ENCODE results near the gene HIP1.
"Not testable (repeated sequence)": the region's sequence is repeated elsewhere in the genome, so short reads cannot be mapped to it uniquely, and the experiment has no call there.

The HIP1 gene

DNA sequence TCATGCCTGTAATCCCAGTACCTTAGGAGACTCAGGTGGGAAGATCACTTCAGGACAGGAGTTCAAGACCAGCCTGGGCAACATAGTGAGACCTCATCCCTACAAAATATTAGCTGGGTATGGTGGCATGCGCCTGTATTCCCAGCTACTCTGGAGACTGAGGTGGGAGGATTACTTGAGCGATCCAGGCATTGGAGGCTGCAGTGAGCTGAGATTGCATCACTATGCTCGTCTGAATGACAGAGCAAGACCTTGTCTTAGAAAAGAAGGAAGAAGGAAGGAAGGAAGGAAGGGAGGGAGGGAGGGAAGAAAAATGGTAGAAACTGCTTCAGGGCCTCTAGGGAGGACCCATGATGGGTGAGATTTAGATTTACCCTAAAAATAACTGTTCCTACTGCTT, 134.3 kb downstream of the HIP1 start:
- TF ChIP-seq, protein P1, sequence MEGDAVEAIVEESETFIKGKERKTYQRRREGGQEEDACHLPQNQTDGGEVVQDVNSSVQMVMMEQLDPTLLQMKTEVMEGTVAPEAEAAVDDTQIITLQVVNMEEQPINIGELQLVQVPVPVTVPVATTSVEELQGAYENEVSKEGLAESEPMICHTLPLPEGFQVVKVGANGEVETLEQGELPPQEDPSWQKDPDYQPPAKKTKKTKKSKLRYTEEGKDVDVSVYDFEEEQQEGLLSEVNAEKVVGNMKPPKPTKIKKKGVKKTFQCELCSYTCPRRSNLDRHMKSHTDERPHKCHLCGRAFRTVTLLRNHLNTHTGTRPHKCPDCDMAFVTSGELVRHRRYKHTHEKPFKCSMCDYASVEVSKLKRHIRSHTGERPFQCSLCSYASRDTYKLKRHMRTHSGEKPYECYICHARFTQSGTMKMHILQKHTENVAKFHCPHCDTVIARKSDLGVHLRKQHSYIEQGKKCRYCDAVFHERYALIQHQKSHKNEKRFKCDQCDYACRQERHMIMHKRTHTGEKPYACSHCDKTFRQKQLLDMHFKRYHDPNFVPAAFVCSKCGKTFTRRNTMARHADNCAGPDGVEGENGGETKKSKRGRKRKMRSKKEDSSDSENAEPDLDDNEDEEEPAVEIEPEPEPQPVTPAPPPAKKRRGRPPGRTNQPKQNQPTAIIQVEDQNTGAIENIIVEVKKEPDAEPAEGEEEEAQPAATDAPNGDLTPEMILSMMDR (IDR thresholded peaks at IDR 0.05; ENCODE audit: control insufficient read depth, extremely low read depth, insufficient read depth), result no peak
- no peak for DNase-seq (ENCODE audit: low read depth)
- H3K4me3 ChIP-seq (ENCODE audit: low read depth, low read length), result no peak overlapping the region

DNA sequence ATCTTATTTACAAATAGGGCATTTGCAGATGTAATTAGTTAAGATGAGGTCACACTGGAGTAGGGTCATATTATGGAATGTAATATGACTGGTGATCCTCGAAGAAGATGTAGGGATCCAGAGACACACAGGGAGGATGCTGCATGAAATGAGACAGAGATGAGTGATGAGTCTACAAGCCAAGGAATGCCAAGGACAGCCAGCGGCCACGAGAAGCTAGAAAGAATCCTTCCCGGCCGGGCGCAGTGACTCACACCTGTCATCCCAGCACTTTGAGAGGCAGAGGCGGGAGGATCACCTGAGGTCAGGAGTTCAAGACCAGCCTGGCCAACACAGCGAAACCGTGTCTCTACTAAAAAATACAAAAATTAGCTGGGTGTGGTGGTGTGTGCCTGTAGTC, 135.9 kb downstream of the HIP1 start:
- H3K4me3 ChIP-seq (ENCODE audit: low read depth, low read length); DNase-seq (ENCODE audit: low read depth): not testable (repeated sequence)

DNA sequence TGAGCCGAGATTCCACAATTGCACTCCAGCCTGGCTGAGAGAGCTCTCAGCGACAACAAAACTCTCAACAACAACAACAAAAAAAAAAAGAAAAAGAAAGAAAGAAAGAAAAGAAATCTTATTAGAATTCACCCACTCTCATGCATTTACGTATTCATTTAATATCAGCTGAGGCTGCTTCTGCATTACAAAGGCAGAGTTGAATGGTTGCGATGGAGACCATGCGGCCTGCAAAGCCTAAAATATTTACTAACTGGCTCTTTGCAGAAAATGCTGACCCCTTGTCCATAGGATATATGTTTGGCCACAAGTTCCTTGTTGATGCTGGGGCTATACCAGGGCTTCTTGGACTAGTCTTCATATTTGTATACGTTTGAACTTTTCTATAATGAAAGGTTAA, 137.2 kb downstream of the HIP1 start:
- DNase-seq (ENCODE audit: low read depth), result no peak
- TF ChIP-seq, protein P1 (IDR thresholded peaks at IDR 0.05; ENCODE audit: control insufficient read depth, extremely low read depth, insufficient read depth), result no peak
- H3K4me3 ChIP-seq (ENCODE audit: low read depth, low read length), result no peak overlapping the region

DNA sequence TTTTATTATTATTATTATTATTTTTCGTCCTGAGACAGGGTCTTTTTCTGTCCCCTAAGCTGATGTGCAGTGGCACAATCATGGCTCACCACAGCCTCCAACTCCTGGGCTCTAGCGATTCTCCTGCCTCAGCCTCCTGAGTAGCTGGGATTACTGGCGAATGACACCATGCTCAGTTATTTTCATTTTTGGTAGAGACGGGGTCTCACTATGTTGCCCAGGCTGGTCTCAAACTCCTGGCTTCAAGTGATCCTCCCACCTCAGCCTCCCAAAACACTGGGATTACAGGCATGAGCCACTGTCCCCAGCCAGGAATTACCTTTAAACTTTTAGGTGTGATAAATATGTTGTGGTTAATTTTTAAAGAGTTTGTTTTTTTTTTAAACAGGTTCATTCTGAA, 138.0 kb downstream of the HIP1 start:
- not testable (repeated sequence) for H3K4me3 ChIP-seq (ENCODE audit: low read depth, low read length); DNase-seq (ENCODE audit: low read depth)

DNA sequence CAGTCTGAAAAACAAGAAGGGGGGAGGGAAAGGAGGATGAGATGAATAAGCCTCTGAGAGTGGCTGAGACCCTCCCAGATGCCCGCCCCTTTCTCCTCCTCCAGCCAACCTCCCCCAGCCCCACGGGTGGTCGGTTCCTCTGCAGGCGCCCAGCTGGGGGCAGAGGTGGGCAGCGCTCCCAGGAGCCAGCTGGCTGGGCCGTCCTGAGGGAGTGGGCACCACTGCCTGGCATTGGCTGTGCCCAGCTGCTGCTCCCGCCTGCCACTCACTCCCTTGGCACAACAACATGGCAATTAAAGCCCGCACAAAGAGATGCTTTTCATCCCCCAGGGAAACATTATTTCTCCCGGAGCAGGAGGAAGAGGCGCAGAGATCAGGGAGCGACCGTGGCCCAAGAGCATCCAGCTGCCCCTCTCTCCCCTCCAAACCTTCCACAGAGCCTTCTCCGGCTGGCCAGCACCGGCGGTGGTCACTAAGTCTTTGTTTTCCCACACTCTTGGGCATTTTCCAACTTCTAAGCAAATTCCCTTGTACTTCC, 139.4 kb downstream of the HIP1 start:
- no peak overlapping the region for H3K4me3 ChIP-seq (ENCODE audit: low read depth, low read length)
- peak; percentile 7 for DNase-seq (ENCODE audit: low read depth)
- TF ChIP-seq, protein P1 (IDR thresholded peaks at IDR 0.05; ENCODE audit: control insufficient read depth, extremely low read depth, insufficient read depth), result no peak

DNA sequence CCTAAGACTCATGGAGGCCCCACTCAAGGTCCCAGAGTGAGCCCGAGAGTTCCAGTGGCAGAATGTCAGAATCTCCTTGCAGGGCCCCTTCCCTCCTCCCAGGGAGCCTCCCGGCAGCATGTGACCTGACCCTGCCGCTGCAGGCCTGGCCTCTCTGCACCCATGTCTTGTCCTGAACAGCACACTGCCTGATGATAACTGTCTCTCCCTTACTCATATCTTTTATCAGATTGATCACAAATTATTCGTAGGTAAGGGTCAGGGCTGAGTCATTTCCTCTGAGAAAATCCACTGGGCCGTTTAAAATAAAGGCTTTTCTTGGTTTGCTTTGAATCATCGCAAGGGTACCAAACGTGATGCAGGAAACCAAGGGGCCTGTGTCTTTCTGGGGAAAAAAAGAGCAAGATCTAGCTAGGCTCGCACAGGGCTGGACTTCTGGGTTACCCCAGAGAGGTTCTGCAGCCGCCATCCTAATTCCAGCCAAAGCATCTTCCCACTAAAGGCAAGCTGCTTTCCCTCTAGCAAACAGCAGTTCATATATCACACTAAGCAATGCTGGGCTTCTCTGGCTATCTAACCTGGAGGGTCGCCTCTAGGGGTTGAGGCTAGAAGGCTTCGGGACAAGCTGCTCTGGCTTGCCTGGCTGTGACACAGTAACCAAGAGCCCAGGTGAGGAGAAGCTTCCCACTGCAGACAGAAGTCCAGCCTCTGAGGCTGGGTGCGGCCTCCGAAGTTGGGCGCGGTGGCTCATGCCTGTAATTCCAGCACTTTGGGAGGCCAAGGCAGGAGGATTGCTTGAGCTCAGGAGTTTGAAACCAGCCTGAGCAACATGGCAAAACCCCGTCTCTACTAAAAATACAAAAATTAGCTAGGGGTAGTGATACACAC, 141.8 kb downstream of the HIP1 start:
- TF ChIP-seq, protein P1 (IDR thresholded peaks at IDR 0.05; ENCODE audit: control insufficient read depth, extremely low read depth, insufficient read depth), result no peak
- DNase-seq (ENCODE audit: low read depth), result no peak
- H3K4me3 ChIP-seq (ENCODE audit: low read depth, low read length), result no peak overlapping the region

DNA sequence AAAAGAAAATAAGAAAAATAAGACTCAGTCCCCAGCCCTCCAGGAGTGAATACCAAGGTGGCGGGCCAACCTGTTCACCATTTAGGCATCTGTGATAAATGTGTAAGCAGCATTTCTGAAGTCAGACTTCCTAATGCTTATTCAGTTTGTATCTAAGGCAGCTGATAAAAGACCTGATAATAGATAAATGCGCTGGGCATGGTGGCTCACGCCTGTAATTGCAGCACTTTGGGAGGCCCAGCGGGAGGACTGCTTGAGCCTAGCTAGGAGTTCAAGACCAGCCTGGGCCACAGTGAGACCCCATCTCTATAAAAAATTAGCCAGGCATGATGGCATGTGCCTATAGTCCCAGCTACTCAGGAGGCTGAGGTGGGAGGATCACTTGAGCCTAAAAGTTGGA, 143.0 kb downstream of the HIP1 start:
- TF ChIP-seq, protein P1 (IDR thresholded peaks at IDR 0.05; ENCODE audit: control insufficient read depth, extremely low read depth, insufficient read depth), result no peak
- H3K4me3 ChIP-seq (ENCODE audit: low read depth, low read length), result no peak overlapping the region
- no peak for DNase-seq (ENCODE audit: low read depth)

DNA sequence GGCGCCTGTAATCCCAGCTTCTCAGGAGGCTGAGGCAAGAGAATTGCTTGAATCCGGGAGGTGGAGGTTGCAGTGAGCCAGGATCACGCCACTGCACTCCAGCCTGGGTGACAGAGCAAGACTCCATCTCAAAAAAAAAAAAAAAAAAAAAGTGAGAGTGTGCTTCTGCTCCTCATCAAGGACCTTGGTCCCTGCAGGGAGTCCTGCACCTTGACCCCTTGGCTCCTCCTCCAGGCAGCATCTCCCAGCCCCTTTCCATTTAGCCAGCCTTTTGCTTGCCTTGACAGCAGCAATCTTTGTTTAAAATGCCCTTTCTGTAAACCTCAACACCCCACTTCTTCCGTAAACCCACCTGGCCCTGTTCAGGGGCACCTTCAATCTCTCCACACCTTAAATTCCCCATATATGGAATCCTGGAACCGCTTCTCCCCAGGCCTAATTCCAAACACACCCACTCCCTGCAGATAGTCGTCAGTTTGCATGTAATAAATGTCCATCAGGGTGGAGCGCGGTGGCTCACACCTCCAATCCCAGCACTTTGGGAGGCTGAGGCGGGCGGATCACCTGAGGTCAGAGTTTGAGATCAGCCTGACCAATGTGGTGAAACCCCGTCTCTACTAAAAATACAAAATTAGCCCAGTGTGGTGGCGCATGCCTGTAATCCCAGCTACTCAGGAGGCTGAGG, 145.1 kb downstream of the HIP1 start:
- not testable (repeated sequence) for DNase-seq (ENCODE audit: low read depth)

More for the DNA sequence above, 145.1 kb downstream of the HIP1 start:
- not testable (repeated sequence) for H3K4me3 ChIP-seq (ENCODE audit: low read depth, low read length)
